Measurements from ENCODE around the gene CLDN4. TPM values are rescaled to one million over a fixed set of nuclear protein-coding genes. Genes with fewer than 3 reads are reported as not detected.

The CLDN4 gene
- total and polyA plus RNA-seq, 2 experiments from 2014 or later, result 11.6 to 19.4 TPM

GRCh38 chr7:73841689-73842066 is 10.9 kb downstream of the CLDN4 start (continued):
- no peak for TF ChIP-seq ZNF462 (CRISPR knock-in tag; IDR thresholded peaks at IDR 0.05)
- TF ChIP-seq ZNF114 (CRISPR knock-in tag; IDR thresholded peaks at IDR 0.05), result no peak
- TF ChIP-seq EZH2phosphoT487 (IDR thresholded peaks at IDR 0.05; ENCODE audit: unreplicated experiment), result no peak

GRCh38 chr7:73842067-73842976 is 11.5 kb downstream of the CLDN4 start, which contains the start of gene METTL27:
METTL27 (minus strand) TSS chr7:73842516; CDS start chr7:73842140, 376 bp downstream.
- Mint-ChIP-seq H3K27ac (peak within 1 kb of the TSS; percentile 94), H3K4me1 (peaks cover 18% of the 10 kb centered on the region), H3K9me3 (no peaks in the 10 kb centered on the region; the same call in 2 of the 3 replicates), H3K36me3 (ENCODE audit: low read depth) (no peaks in the 10 kb centered on the region), H3K4me3 (peak within 1 kb of the TSS; percentile 86), H3K27me3 (ENCODE audit: insufficient read depth, low read depth, poor library complexity) (peaks cover 12% of the 10 kb centered on the region)
- Histone ChIP-seq H3K4me1 (ENCODE audit: insufficient read depth) (peaks cover 8% of the 10 kb centered on the region; the same call in 1 of the 2 replicates), H3K4me3 (peak within 1 kb of the TSS; percentile 91), H4K20me1 (replicated peaks; ENCODE audit: insufficient read depth) (no peaks in the 10 kb centered on the region), H3K9me2 (ENCODE audit: insufficient read depth) (no peaks in the 10 kb centered on the region), H3K4me2 (peak within 1 kb of the TSS; percentile 96), H3F3A (replicated peaks; ENCODE audit: low read depth) (no peaks in the 10 kb centered on the region), H2AFZ (peak within 1 kb of the TSS; percentile 87), H3K27ac (ENCODE audit: low read depth) (peak within 1 kb of the TSS; percentile 92), H3K27me3 (ENCODE audit: insufficient read depth) (no peaks in the 10 kb centered on the region), H3K36me3 (ENCODE audit: insufficient read depth) (no peaks in the 10 kb centered on the region), H3K79me2 (replicated peaks; ENCODE audit: insufficient read depth) (no peaks in the 10 kb centered on the region)
- ATAC-seq, result peak; percentile 89
- no peak for TF ChIP-seq ZNF331 (CRISPR knock-in tag; IDR thresholded peaks at IDR 0.05; ENCODE audit: low read depth)
- no peak for TF ChIP-seq CTCF (conservative IDR thresholded peaks at IDR 0.05; ENCODE audit: low read depth in 2 of 2)
- TF ChIP-seq ZNF114 (CRISPR knock-in tag; IDR thresholded peaks at IDR 0.05), result no peak
- TF ChIP-seq POLR2AphosphoS5 (IDR thresholded peaks at IDR 0.05; ENCODE audit: low read depth), result peak; percentile 92
- TF ChIP-seq JUNB (IDR thresholded peaks at IDR 0.05; ENCODE audit: unreplicated experiment), result no peak
- no peak for TF ChIP-seq ETS1 (IDR thresholded peaks at IDR 0.05)
- no peak for TF ChIP-seq REST (IDR thresholded peaks at IDR 0.05; ENCODE audit: unreplicated experiment)
- TF ChIP-seq NANOG (IDR thresholded peaks at IDR 0.05; ENCODE audit: borderline replicate concordance), result no peak
- DNase-seq (ENCODE audit: low spot score), result peak; percentile 98
